ENCODE data around the gene TMTC2. TPM values are rescaled to one million over a fixed set of nuclear protein-coding genes. Genes with fewer than 3 reads are reported as not detected.

The TMTC2 gene
- total and polyA plus RNA-seq, 10 of the 15 experiments (the other 5 are each of a cell fraction or from before 2014, with no cell fraction given), result 0.14 to 9.7 (median 1.2) TPM

- BruUV-seq (replicated peaks), result no TSS peak
Observed at GRCh38 chr12:82660541-82661325, 26.0 kb upstream of the TMTC2 start.

More at GRCh38 chr12:82660541-82661325, 26.0 kb upstream of the TMTC2 start:
- Histone ChIP-seq H2AFZ (ENCODE audit: control insufficient read depth, low read depth, low read length) (no peak overlapping the region), H4K20me1 (ENCODE audit: control insufficient read depth, insufficient read depth) (no peaks in the 10 kb centered on the region), H3K27ac (ENCODE audit: control insufficient read depth, insufficient read depth) (no peak overlapping the region), H3K79me2 (ENCODE audit: control insufficient read depth, insufficient read depth, low read length) (no peaks in the 10 kb centered on the region), H3K9ac (ENCODE audit: control insufficient read depth, insufficient read depth, low read length) (no peak overlapping the region), H3K4me3 (no peak overlapping the region), H3K4me2 (ENCODE audit: control insufficient read depth, insufficient read depth) (no peak overlapping the region), H3K4me1 (ENCODE audit: control insufficient read depth, insufficient read depth, low read length) (no peaks in the 10 kb centered on the region), H3K27me3 (replicated peaks in 1 of 2; ENCODE audit: control insufficient read depth in 2 of 2, insufficient read depth in 2 of 2, low read length in 1 of 2) (no peaks in the 10 kb centered on the region), H3K36me3 (ENCODE audit: control insufficient read depth in 2 of 2, insufficient read depth in 2 of 2, low read length in 1 of 2) (no peaks in the 10 kb centered on the region), H3K9me3 (replicated peaks; ENCODE audit: control insufficient read depth, insufficient read depth, low read length) (no peaks in the 10 kb centered on the region; the same call in 2 of the 3 replicates)
- ATAC-seq, result no peak
- no peak for DNase-seq (ENCODE audit: low read depth, low spot score)
- intact Hi-C loops (cut with micrococcal nuclease; ENCODE audit: unreplicated experiment), result no loop called here
- TF ChIP-seq PAX5 (IDR thresholded peaks at IDR 0.05; ENCODE audit: borderline replicate concordance, low read depth, low read length), result no peak
- no peak for TF ChIP-seq ZSCAN29 (IDR thresholded peaks at IDR 0.05)
- TF ChIP-seq ESRRA (IDR thresholded peaks at IDR 0.05; ENCODE audit: low read length), result no peak
- no peak for TF ChIP-seq ZNF24 (IDR thresholded peaks at IDR 0.05)
- TF ChIP-seq SP1 (IDR thresholded peaks at IDR 0.05; ENCODE audit: low read depth, low read length), result no peak
- no peak for TF ChIP-seq NFXL1 (IDR thresholded peaks at IDR 0.05; ENCODE audit: borderline replicate concordance)
- no peak for TF ChIP-seq ZNF207 (IDR thresholded peaks at IDR 0.05; ENCODE audit: borderline replicate concordance)
- TF ChIP-seq RB1 (IDR thresholded peaks at IDR 0.05; ENCODE audit: borderline replicate concordance), result no peak
- TF ChIP-seq CBFB (IDR thresholded peaks at IDR 0.05; ENCODE audit: low read depth), result no peak
- no peak for TF ChIP-seq HSF1 (IDR thresholded peaks at IDR 0.05; ENCODE audit: low read depth, low read length)
- no peak for TF ChIP-seq ZZZ3 (IDR thresholded peaks at IDR 0.05; ENCODE audit: control insufficient read depth, insufficient read length, low read depth)
- TF ChIP-seq IKZF2 (IDR thresholded peaks at IDR 0.05), result no peak
- TF ChIP-seq ATF3 (IDR thresholded peaks at IDR 0.05; ENCODE audit: borderline replicate concordance, extremely low read depth, low read depth, low read length), result no peak
- ChIA-PET RAD21 (ENCODE audit: unreplicated experiment) (no interaction called here), SMC1A (ENCODE audit: uncharacterized antibody, unreplicated experiment) (no interaction called here), POLR2A (no interaction called here), CTCF (no interaction called here)
- FAIRE-seq, result no peak
- in situ Hi-C loops (cut with MboI), result no loop called here
- 44% methylated on average over 3 of the region's 3 CpGs for WGBS (ENCODE audit: insufficient coverage, insufficient replicate concordance, low lambda C conversion rate, missing lambda C conversion rate)

Data from GM12878 (cell line).